Brain microvascular endothelial cell (primary cell): ENCODE measurements around the gene GALNT16.

Experiments
- DNase-seq: peaks from one replicate; pipeline ENCODE4 v3.0.0-alpha.2; 2020
- H3K27ac ChIP-seq: fragments of 250-450 bp; sonication (Bioruptor Pico); 2 replicates; pipeline ENCODE4 v1.5.1; 2020; ENCODE audit warnings: mild to moderate bottlenecking, moderate library complexity
- H3K27me3 ChIP-seq: fragments of 250-450 bp; sonication (Bioruptor Pico); replicated peaks from 2 replicates; pipeline ENCODE4 v1.5.1; 2020; ENCODE audit warnings: mild to moderate bottlenecking
- H3K36me3 ChIP-seq: fragments of 250-450 bp; sonication (Bioruptor Pico); replicated peaks from 2 replicates; pipeline ENCODE4 v1.5.1; 2020; ENCODE audit warnings: mild to moderate bottlenecking
- H3K4me3 ChIP-seq: 2 replicates; pipeline ENCODE4 v1.5.1; 2011; ENCODE audit warnings: low read depth, mild to moderate bottlenecking, control low read depth, low read length, moderate library complexity
- in situ Hi-C: cut with HindIII; loops from 2 replicates; pipeline ENCODE4 v1.10.0; 2017; ENCODE audit warnings: low sequenced_read_pairs, low pct_ligation_motif_present
- TF ChIP-seq, protein P1 (sequence below): IDR thresholded peaks from 2 replicates; pipeline ENCODE4 v1.5.1; 2011; ENCODE audit warnings: low read depth, mild to moderate bottlenecking, moderate library complexity, low read length, control low read depth, inconsistent platforms; ENCODE audit errors: missing control alignments

GALNT16 gene

DNA sequence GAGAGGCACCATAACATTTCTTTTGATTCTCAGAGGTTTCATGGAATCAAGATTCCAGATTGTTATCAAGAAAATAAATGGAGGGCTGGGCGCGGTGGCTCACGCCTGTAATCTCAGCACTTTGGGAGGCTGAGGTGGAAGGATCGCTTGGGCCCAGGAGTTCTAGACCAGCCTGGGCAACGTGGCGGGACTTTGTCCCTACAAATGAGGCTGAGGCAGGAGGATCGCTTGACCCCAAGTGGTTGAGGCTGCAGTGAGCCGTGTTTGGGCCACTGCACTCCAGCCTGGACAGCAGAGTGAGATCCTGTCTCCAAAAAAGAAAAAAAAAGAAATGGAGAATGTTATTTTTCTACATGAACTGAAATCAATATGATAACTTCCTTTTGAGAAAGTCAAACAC is 139.8 kb downstream of the GALNT16 start:
- in situ Hi-C loops = no loop called here
- peak overlapping the region; percentile 94 for H3K4me3 ChIP-seq

GRCh38 chr14:69400154-69400553 is 140.2 kb downstream of the GALNT16 start:
- Histone ChIP-seq H3K27me3 (no peaks in the 10 kb centered on the region), H3K27ac (no peak overlapping the region), H3K36me3 (peaks cover 7% of the 10 kb centered on the region), H3K4me3 (peak overlapping the region; percentile 94)
- in situ Hi-C loops = no loop called here
- TF ChIP-seq, protein P1, sequence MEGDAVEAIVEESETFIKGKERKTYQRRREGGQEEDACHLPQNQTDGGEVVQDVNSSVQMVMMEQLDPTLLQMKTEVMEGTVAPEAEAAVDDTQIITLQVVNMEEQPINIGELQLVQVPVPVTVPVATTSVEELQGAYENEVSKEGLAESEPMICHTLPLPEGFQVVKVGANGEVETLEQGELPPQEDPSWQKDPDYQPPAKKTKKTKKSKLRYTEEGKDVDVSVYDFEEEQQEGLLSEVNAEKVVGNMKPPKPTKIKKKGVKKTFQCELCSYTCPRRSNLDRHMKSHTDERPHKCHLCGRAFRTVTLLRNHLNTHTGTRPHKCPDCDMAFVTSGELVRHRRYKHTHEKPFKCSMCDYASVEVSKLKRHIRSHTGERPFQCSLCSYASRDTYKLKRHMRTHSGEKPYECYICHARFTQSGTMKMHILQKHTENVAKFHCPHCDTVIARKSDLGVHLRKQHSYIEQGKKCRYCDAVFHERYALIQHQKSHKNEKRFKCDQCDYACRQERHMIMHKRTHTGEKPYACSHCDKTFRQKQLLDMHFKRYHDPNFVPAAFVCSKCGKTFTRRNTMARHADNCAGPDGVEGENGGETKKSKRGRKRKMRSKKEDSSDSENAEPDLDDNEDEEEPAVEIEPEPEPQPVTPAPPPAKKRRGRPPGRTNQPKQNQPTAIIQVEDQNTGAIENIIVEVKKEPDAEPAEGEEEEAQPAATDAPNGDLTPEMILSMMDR = no peak
- no peak for DNase-seq

More for the DNA sequence above, 139.8 kb downstream of the GALNT16 start:
- Histone ChIP-seq H3K36me3 (peaks cover 10% of the 10 kb centered on the region), H3K27me3 (no peaks in the 10 kb centered on the region), H3K27ac (no peak overlapping the region)
- TF ChIP-seq, protein P1 = no peak
- no peak for DNase-seq

DNA sequence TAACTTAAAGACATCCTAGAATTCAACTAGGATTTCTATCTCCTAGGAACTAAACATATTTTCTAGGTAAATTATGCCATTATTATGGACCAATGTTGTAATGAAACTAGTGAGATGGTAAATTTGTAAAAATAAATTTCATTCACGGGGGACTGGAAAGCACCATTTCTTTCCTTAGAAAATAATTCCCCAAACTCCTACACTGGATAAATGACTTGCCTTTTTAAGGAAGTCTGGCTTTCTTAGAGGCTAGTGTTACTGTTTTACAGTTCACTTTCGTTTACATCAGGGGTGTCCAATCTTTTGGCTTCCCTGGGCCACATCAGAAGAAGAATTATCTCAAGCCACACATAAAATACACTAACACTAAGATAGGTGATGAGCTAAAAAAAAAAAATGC is 141.9 kb downstream of the GALNT16 start:
- in situ Hi-C loops = no loop called here
- no peak for DNase-seq
- H3K27me3 ChIP-seq = no peaks in the 10 kb centered on the region
- TF ChIP-seq, protein P1 = no peak
- no peak overlapping the region for H3K4me3 ChIP-seq
- no peaks in the 10 kb centered on the region for H3K36me3 ChIP-seq
- H3K27ac ChIP-seq = no peak overlapping the region

GRCh38 chr14:69404478-69404877 is 144.5 kb downstream of the GALNT16 start:
- H3K36me3 ChIP-seq = no peaks in the 10 kb centered on the region
- no peak overlapping the region for H3K4me3 ChIP-seq
- H3K27ac ChIP-seq = no peak overlapping the region
- in situ Hi-C loops = no loop called here
- DNase-seq = no peak
- TF ChIP-seq, protein P1 = no peak
- H3K27me3 ChIP-seq = no peaks in the 10 kb centered on the region

DNA sequence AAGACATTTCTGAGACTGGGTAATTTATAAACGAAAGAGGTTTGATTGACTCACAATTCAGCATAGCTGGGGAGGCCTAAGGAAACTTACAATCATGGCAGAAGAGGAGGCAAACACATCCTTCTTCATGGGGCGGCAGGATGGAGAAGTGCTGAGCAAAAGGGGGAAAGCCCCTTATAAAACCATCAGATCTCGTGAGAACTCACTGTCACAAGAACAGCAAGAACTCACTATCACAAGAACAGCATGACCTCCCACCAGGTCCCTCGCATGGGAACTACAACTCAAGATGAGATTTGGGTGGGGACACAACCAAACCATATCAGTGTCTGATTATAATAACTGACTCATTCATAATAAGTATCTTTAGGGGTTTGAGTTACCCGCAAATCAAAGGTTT is 144.9 kb downstream of the GALNT16 start:
- H3K4me3 ChIP-seq = no peak overlapping the region
- TF ChIP-seq, protein P1 = no peak
- in situ Hi-C loops = no loop called here
- H3K27ac ChIP-seq = no peak overlapping the region
- no peaks in the 10 kb centered on the region for H3K36me3 ChIP-seq
- no peak for DNase-seq
- H3K27me3 ChIP-seq = no peaks in the 10 kb centered on the region

DNA sequence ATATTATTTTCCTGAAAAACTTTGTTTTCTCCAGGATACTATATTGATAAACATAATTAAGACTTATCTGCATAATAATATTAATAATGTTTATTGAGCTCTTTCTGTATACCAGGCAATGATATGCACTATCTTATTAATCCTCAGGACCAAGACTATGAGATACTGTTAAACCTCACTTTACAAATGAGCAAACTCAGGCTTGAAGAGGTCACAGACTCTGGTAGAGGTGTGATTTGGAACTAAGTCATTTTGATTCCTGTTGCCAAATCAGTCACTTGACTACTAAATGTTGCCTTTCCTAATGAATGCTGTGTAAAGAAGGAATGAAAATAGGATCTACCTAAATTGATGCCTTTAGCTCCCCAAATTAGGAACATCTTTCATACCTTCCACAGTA is 145.8 kb downstream of the GALNT16 start:
- in situ Hi-C loops = no loop called here
- no peak overlapping the region for H3K4me3 ChIP-seq
- TF ChIP-seq, protein P1 = no peak
- H3K27ac ChIP-seq = no peak overlapping the region
- H3K36me3 ChIP-seq = no peaks in the 10 kb centered on the region
- no peaks in the 10 kb centered on the region for H3K27me3 ChIP-seq
- DNase-seq = no peak
